ENCODE results near the gene COX10.
"Not testable (repeated sequence)": the region's sequence is repeated elsewhere in the genome, so short reads cannot be mapped to it uniquely, and the experiment has no call there.

COX10 gene

GRCh38 chr17:14177801-14178200 lies 108.5 kb downstream of the COX10 start:
- not testable (repeated sequence) for DNase-seq (ENCODE audit: low read depth in 2 of 2)

GRCh38 chr17:14179951-14180350 lies 110.6 kb downstream of the COX10 start:
- not testable (repeated sequence) for DNase-seq (ENCODE audit: low read depth in 2 of 2)

GRCh38 chr17:14182084-14182483 lies 112.8 kb downstream of the COX10 start:
- not testable (repeated sequence) for DNase-seq (ENCODE audit: low read depth in 2 of 2)

GRCh38 chr17:14184536-14184935 lies 115.2 kb downstream of the COX10 start:
- not testable (repeated sequence) for DNase-seq (ENCODE audit: low read depth in 2 of 2)

- not testable (repeated sequence) for DNase-seq (ENCODE audit: low read depth in 2 of 2)
Measured at GRCh38 chr17:14186443-14186842, 117.1 kb downstream of the COX10 start.

GRCh38 chr17:14190774-14191173 lies 121.5 kb downstream of the COX10 start:
- not testable (repeated sequence) for DNase-seq (ENCODE audit: low read depth in 2 of 2)

- not testable (repeated sequence) for DNase-seq (ENCODE audit: low read depth in 2 of 2)
Measured at GRCh38 chr17:14191469-14191868, 122.2 kb downstream of the COX10 start.

GRCh38 chr17:14192039-14192438 lies 122.7 kb downstream of the COX10 start:
- DNase-seq (ENCODE audit: low read depth in 2 of 2) = not testable (repeated sequence)

GRCh38 chr17:14192636-14193344 lies 123.5 kb downstream of the COX10 start:
- DNase-seq (ENCODE audit: low read depth in 2 of 2) = not testable (repeated sequence)

- no peak for DNase-seq (ENCODE audit: low read depth in 2 of 2)
Measured at GRCh38 chr17:14196377-14196997, 127.2 kb downstream of the COX10 start.

GRCh38 chr17:14197057-14197456 lies 127.8 kb downstream of the COX10 start:
- DNase-seq (ENCODE audit: low read depth in 2 of 2) = no peak

- DNase-seq (ENCODE audit: low read depth in 2 of 2) = no peak
Measured at GRCh38 chr17:14197586-14197985, 128.3 kb downstream of the COX10 start.

- no peak for DNase-seq (ENCODE audit: low read depth in 2 of 2)
Measured at GRCh38 chr17:14198013-14198412, 128.7 kb downstream of the COX10 start.

- no peak for DNase-seq (ENCODE audit: low read depth in 2 of 2)
Measured at GRCh38 chr17:14198575-14198974, 129.3 kb downstream of the COX10 start.

- DNase-seq (ENCODE audit: low read depth in 2 of 2) = no peak
Measured at GRCh38 chr17:14199601-14200000, 130.3 kb downstream of the COX10 start.

- no peak for DNase-seq (ENCODE audit: low read depth in 2 of 2)
Measured at GRCh38 chr17:14200354-14200753, 131.1 kb downstream of the COX10 start.

GRCh38 chr17:14201021-14201987 lies 132.0 kb downstream of the COX10 start:
- DNase-seq (ENCODE audit: low read depth in 2 of 2) = no peak

GRCh38 chr17:14201988-14202380 lies 132.7 kb downstream of the COX10 start:
- no peak for DNase-seq (ENCODE audit: low read depth in 2 of 2)

GRCh38 chr17:14202388-14203166 lies 133.3 kb downstream of the COX10 start:
- no peak for DNase-seq (ENCODE audit: low read depth in 2 of 2)

GRCh38 chr17:14203388-14203787 lies 134.1 kb downstream of the COX10 start:
- DNase-seq (ENCODE audit: low read depth in 2 of 2) = no peak

- no peak for DNase-seq (ENCODE audit: low read depth in 2 of 2)
Measured at GRCh38 chr17:14204084-14204483, 134.8 kb downstream of the COX10 start.
